Measurements from ENCODE around the gene PIK3CD.
"Not testable (repeated sequence)": the region's sequence is repeated elsewhere in the genome, so short reads cannot be mapped to it uniquely, and the experiment has no call there.

The PIK3CD gene

GRCh38 chr1:9755441-9755995, 104.0 kb downstream of the PIK3CD start:
- no peak for TF ChIP-seq CTCF (conservative IDR thresholded peaks at IDR 0.05; ENCODE audit: low read depth, low read length)
- no peak overlapping the region for H3K4me3 ChIP-seq (ENCODE audit: low read length)
- no peak for DNase-seq (ENCODE audit: low read depth)

- no peak for DNase-seq (ENCODE audit: low read depth)
- no peak overlapping the region for H3K4me3 ChIP-seq (ENCODE audit: low read length)
- no peak for TF ChIP-seq CTCF (conservative IDR thresholded peaks at IDR 0.05; ENCODE audit: low read depth, low read length)
These were observed 107.1 kb downstream of the PIK3CD start for GRCh38 chr1:9758559-9759121.

GRCh38 chr1:9759939-9760338, 108.4 kb downstream of the PIK3CD start:
- no peak overlapping the region for H3K4me3 ChIP-seq (ENCODE audit: low read length)
- TF ChIP-seq CTCF (conservative IDR thresholded peaks at IDR 0.05; ENCODE audit: low read depth, low read length) = no peak
- DNase-seq (ENCODE audit: low read depth) = no peak

- H3K4me3 ChIP-seq (ENCODE audit: low read length) = no peak overlapping the region
- no peak for TF ChIP-seq CTCF (conservative IDR thresholded peaks at IDR 0.05; ENCODE audit: low read depth, low read length)
- DNase-seq (ENCODE audit: low read depth) = no peak
These were observed 109.3 kb downstream of the PIK3CD start for GRCh38 chr1:9760824-9761223.

GRCh38 chr1:9761855-9762254, 110.3 kb downstream of the PIK3CD start:
- no peak for TF ChIP-seq CTCF (conservative IDR thresholded peaks at IDR 0.05; ENCODE audit: low read depth, low read length)
- no peak for DNase-seq (ENCODE audit: low read depth)

GRCh38 chr1:9762446-9762845, 110.9 kb downstream of the PIK3CD start:
- not testable (repeated sequence) for DNase-seq (ENCODE audit: low read depth); H3K4me3 ChIP-seq (ENCODE audit: low read length)

More at GRCh38 chr1:9761855-9762254, 110.3 kb downstream of the PIK3CD start:
- no peak overlapping the region for H3K4me3 ChIP-seq (ENCODE audit: low read length)

GRCh38 chr1:9763914-9764313, 112.4 kb downstream of the PIK3CD start:
- no peak for TF ChIP-seq CTCF (conservative IDR thresholded peaks at IDR 0.05; ENCODE audit: low read depth, low read length)
- no peak overlapping the region for H3K4me3 ChIP-seq (ENCODE audit: low read length)
- no peak for DNase-seq (ENCODE audit: low read depth)

Measured in retinal pigment epithelial cell (primary cell).